Breast epithelium (tissue), 3 donors: ENCODE results near the gene SPOUT1.

Experiments used
- CTCF ChIP-seq, 3 donors: fragments of 450-650 bp; IDR thresholded peaks; one replicate each; pipeline ENCODE4 v1.5.1; 2016 to 2017; ENCODE audit warnings: antibody characterized with exemption in 3 of 3, mild to moderate bottlenecking in 3 of 3, moderate library complexity in 3 of 3
- POLR2A ChIP-seq: fragments of 450-650 bp; IDR thresholded peaks from one replicate; pipeline ENCODE4 v1.6.1; 2016; ENCODE audit warnings: antibody characterized with exemption, mild to moderate bottlenecking, moderate library complexity
- POLR2AphosphoS5 ChIP-seq, 3 donors: sonication (generic); formaldehyde crosslinking; IDR thresholded peaks; one replicate each; pipeline ENCODE4 v1.6.1; 2017; ENCODE audit warnings: antibody characterized with exemption in 3 of 3

- no peak for TF ChIP-seq CTCF (IDR thresholded peaks at IDR 0.05)
- TF ChIP-seq POLR2AphosphoS5 (IDR thresholded peaks at IDR 0.05), result no peak
- no peak for TF ChIP-seq POLR2A
Observed at GRCh38 chr9:128785427-128785826, 44.2 kb downstream of the SPOUT1 start.
